ENCODE data around the gene CLCNKA.

CLCNKA gene

DNA sequence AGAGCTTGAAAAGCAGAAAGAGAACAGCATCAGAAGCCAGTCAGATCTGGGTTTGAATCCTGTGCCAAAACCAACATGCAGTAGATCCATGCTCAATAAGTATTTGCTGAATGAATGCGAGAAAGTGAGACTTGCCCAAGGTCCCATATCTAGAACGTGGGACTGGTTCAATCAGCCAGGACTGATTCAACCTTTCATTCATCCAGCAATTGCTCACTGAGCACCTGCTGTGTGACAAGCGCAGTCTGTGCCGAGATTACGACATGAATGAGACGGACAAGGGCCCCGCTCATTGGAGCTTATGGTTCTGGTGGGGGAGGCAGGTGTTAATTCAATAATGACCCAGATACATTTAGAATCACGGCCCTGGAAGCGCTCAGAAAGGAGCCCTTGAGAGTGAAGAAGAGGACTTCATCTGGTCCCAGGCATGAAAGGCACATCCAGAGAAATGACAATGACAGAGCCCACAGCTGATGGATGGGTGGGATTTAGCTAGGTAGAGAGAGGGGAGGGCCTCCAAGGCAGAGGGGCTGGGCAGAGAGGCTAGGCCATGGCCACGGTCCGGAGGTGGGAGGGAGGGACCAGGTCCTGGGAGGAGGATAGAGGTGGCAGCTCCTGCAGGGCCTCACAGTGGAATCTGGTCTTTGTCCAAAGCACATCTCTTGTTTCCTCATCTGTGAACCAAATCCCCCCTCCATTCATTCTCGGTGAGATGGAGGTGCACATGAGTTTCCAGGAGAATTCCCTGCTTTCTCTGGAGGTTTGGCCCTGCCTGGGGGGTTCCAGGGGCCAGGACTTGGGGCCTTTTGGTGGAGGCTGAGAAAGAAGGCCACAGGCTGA, 55.8 kb downstream of the CLCNKA start:
- Histone ChIP-seq H3K27me3 (ENCODE audit: insufficient read depth, low read length, poor library complexity) (no peaks in the 10 kb centered on the region), H3K9me3 (ENCODE audit: insufficient read depth, low read length, severe bottlenecking) (no peaks in the 10 kb centered on the region), H3K36me3 (ENCODE audit: insufficient read depth, low read length) (no peaks in the 10 kb centered on the region), H3K27ac (ENCODE audit: low read length) (no peak overlapping the region), H3K9ac (ENCODE audit: low read depth, low read length) (no peak overlapping the region), H3K4me2 (ENCODE audit: insufficient read depth, low read length) (no peak overlapping the region), H3K4me3 (ENCODE audit: low read depth in 1 of 2, low read length in 2 of 2) (no peak overlapping the region), H3K79me2 (ENCODE audit: insufficient read depth, low read length) (no peaks in the 10 kb centered on the region), H4K20me1 (ENCODE audit: insufficient read depth, low read length) (0 out of 2 replicates have a peak, but pooled peaks cover 5% of the 10 kb centered on the region), H2AFZ (ENCODE audit: low read depth, low read length) (no peak overlapping the region), H3K4me1 (ENCODE audit: insufficient read depth, low read length) (peaks cover 6% of the 10 kb centered on the region)
- TF ChIP-seq, protein P1, sequence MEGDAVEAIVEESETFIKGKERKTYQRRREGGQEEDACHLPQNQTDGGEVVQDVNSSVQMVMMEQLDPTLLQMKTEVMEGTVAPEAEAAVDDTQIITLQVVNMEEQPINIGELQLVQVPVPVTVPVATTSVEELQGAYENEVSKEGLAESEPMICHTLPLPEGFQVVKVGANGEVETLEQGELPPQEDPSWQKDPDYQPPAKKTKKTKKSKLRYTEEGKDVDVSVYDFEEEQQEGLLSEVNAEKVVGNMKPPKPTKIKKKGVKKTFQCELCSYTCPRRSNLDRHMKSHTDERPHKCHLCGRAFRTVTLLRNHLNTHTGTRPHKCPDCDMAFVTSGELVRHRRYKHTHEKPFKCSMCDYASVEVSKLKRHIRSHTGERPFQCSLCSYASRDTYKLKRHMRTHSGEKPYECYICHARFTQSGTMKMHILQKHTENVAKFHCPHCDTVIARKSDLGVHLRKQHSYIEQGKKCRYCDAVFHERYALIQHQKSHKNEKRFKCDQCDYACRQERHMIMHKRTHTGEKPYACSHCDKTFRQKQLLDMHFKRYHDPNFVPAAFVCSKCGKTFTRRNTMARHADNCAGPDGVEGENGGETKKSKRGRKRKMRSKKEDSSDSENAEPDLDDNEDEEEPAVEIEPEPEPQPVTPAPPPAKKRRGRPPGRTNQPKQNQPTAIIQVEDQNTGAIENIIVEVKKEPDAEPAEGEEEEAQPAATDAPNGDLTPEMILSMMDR (IDR thresholded peaks at IDR 0.05; ENCODE audit: borderline replicate concordance, extremely low read depth, low read length, poor library complexity, severe bottlenecking) = no peak
- TF ChIP-seq EZH2 (IDR thresholded peaks at IDR 0.05; ENCODE audit: borderline replicate concordance, low read depth, low read length, severe bottlenecking) = no peak
- DNase-seq (no peak), ATAC-seq (ENCODE audit: insufficient read depth, low read depth) (no peak)

DNA sequence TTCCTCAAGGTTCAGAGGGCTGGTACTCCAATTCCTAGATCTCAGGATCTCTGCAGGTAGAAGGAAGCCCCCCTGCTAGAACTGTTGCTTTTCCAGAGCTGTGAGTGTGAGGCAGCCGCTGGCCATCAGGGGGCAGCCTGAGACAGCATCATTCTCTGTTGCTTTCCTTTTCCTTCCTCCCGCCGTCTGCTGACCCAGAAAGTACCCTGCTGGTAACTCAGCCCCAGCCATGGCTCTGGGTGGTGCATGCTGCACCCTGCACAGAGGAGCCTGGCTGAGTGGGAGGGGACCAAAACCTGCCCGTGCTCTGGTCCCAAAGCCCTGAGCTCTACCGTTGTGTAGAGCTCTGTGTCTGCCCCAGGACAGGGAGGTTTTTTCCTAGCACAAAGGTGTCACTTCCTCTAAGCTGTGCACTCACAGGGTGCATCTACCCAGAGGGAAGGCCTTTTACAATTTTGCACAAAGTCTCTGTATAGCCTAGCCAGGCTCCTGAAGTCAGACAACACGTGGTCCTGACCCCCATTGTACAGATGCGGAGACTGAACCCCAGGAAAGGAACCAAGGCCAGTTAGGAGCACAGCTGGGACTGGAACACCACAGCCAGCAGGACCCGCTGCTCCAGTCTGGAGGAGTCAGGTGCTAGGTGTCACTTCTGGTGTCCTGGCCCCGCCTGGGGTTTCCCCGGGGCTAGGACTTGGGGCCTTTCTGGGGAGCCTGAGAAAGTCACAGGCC, 57.3 kb downstream of the CLCNKA start:
- Histone ChIP-seq H3K36me3 (ENCODE audit: insufficient read depth, low read length) (no peaks in the 10 kb centered on the region), H3K4me3 (ENCODE audit: low read depth in 1 of 2, low read length in 2 of 2) (peak overlapping the region in 1 of 2 experiments; percentile 30; a peak in 2 of 4 replicates), H3K9ac (ENCODE audit: low read depth, low read length) (peak overlapping the region; percentile 38), H3K27me3 (ENCODE audit: insufficient read depth, low read length, poor library complexity) (no peaks in the 10 kb centered on the region), H4K20me1 (ENCODE audit: insufficient read depth, low read length) (0 out of 2 replicates have a peak, but pooled peaks cover 5% of the 10 kb centered on the region), H3K4me2 (ENCODE audit: insufficient read depth, low read length) (peak overlapping the region; percentile 59), H3K9me3 (ENCODE audit: insufficient read depth, low read length, severe bottlenecking) (no peaks in the 10 kb centered on the region), H3K4me1 (ENCODE audit: insufficient read depth, low read length) (peaks cover 6% of the 10 kb centered on the region), H3K79me2 (ENCODE audit: insufficient read depth, low read length) (no peaks in the 10 kb centered on the region), H3K27ac (ENCODE audit: low read length) (peak overlapping the region; percentile 37; the same call in 1 of the 2 replicates), H2AFZ (ENCODE audit: low read depth, low read length) (peak overlapping the region; percentile 68)
- DNase-seq (peak; percentile 82), ATAC-seq (ENCODE audit: insufficient read depth, low read depth) (peak; percentile 90)
- TF ChIP-seq, protein P1 (IDR thresholded peaks at IDR 0.05; ENCODE audit: borderline replicate concordance, extremely low read depth, low read length, poor library complexity, severe bottlenecking) = peak; percentile 98
- no peak for TF ChIP-seq EZH2 (IDR thresholded peaks at IDR 0.05; ENCODE audit: borderline replicate concordance, low read depth, low read length, severe bottlenecking)

DNA sequence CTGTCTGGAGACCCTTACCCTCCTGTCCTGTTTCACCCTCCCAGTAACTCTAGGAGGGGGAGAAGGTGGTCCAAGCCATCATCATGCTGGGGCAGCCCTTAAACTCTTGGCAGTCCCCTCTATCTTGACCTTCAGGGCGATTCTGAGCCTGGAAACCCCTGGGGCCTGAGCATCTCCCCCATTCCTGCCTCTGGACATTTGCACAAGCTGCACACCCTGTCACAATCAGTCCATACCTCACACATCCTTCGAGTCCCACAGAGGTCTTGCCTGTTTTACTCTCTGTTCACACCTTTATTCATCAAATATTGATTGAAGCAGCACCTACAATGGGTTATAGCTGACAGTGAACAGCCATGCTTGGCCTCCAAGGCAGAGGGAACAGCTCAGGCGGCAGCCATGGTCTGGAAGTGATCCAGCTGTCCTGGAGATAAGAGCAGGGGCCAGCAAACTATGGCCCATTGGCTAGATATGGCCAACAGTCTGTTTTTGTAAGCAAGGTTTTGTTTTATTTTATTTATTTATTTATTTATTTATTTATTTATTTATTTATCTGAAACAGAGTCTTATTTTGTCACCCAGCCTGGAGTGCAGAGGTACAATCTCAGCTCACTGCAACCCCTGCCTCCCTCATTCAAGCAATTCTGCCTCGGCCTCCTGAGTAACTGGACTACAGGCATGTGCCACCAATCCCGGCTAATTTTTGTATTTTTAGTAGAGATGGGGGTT, 58.8 kb downstream of the CLCNKA start:
- no peak overlapping the region for H3K9ac ChIP-seq (ENCODE audit: low read depth, low read length)
- no peak overlapping the region for H2AFZ ChIP-seq (ENCODE audit: low read depth, low read length)
- H3K36me3 ChIP-seq (ENCODE audit: insufficient read depth, low read length) = no peaks in the 10 kb centered on the region
- TF ChIP-seq EZH2 (IDR thresholded peaks at IDR 0.05; ENCODE audit: borderline replicate concordance, low read depth, low read length, severe bottlenecking) = no peak
- TF ChIP-seq, protein P1 (IDR thresholded peaks at IDR 0.05; ENCODE audit: borderline replicate concordance, extremely low read depth, low read length, poor library complexity, severe bottlenecking) = no peak
- H3K4me3 ChIP-seq (ENCODE audit: low read depth in 1 of 2, low read length in 2 of 2) = no peak overlapping the region
- H3K27me3 ChIP-seq (ENCODE audit: insufficient read depth, low read length, poor library complexity) = no peaks in the 10 kb centered on the region
- H3K27ac ChIP-seq (ENCODE audit: low read length) = no peak overlapping the region
- H3K4me1 ChIP-seq (ENCODE audit: insufficient read depth, low read length) = peaks cover 6% of the 10 kb centered on the region
- H3K9me3 ChIP-seq (ENCODE audit: insufficient read depth, low read length, severe bottlenecking) = no peaks in the 10 kb centered on the region
- 0 out of 2 replicates have a peak, but pooled peaks cover 5% of the 10 kb centered on the region for H4K20me1 ChIP-seq (ENCODE audit: insufficient read depth, low read length)
- no peak overlapping the region for H3K4me2 ChIP-seq (ENCODE audit: insufficient read depth, low read length)
- ATAC-seq (ENCODE audit: insufficient read depth, low read depth) (no peak), DNase-seq (no peak)
- no peaks in the 10 kb centered on the region for H3K79me2 ChIP-seq (ENCODE audit: insufficient read depth, low read length)
